SK-N-MC (cell line): ENCODE measurements around the gene HOXA2.

Experiments used
- EZH2 ChIP-seq: fragments of 200-600 bp; sonication (generic); IDR thresholded peaks from one replicate; pipeline ENCODE4 v1.6.1; 2017; ENCODE audit warnings: antibody characterized with exemption
- FOXP2 ChIP-seq: optimal IDR thresholded peaks from 2 replicates; pipeline ENCODE3; 2011; ENCODE audit warnings: mild to moderate bottlenecking, moderate library complexity; ENCODE audit not compliant: insufficient read depth; ENCODE audit errors: extremely low read length, control extremely low read depth
- POLR2AphosphoS5 ChIP-seq: IDR thresholded peaks from 2 replicates; pipeline ENCODE4 v1.6.1; 2012; ENCODE audit warnings: mild to moderate bottlenecking, low read depth, low read length, borderline replicate concordance

DNA sequence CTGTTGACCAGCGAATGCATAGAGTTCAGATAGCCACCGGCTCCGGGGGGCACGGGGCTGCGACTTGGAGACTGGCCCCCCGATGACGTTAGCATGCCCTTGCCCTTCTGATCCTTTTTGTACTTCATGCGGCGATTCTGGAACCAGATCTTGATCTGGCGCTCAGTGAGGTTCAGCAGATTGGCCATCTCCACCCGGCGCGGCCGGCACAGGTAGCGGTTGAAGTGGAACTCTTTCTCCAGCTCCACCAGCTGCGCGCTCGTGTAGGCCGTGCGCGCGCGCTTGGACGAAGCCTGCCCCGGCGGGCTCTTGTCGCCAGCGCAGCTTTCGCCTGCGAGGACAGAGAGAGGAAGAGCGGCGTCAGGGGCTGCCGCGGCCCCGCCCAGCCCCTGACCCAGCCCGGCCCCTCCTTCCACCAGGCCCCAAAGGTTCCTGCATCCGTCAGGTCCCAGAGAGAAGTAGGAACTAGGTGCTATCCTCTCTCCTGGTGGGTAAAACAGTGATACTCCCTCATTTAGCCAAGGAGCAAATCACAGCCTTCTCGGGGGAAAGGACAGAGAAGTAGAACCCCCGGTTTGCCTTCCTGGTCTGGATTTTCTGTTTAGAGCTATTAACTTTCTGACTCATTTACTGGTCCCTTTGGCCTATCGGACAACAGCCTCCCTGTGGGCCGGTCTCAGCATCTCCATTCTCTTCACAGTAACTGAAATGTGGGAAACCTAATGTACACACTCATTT, 6.1 kb upstream of the HOXA2 start:
- no peak for TF ChIP-seq EZH2
- no peak for TF ChIP-seq POLR2AphosphoS5
- TF ChIP-seq FOXP2 = no peak
